Stimulated activated naive CD4-positive, alpha-beta T cell treated with Interleukin-2 at 50 U/mL for 16 hours (primary cell): ENCODE data around the gene PLA2G15.

Experiments
- DNase-seq: peaks from one replicate; lab custom pipeline; 2025; lab: John Stamatoyannopoulos, UW

The PLA2G15 gene

GRCh38 chr16:68253721-68254120 is 8.5 kb downstream of the PLA2G15 start:
- no peak for DNase-seq

GRCh38 chr16:68255712-68256111 is 10.5 kb downstream of the PLA2G15 start:
- no peak for DNase-seq

GRCh38 chr16:68257251-68257905 is 12.2 kb downstream of the PLA2G15 start:
- DNase-seq, result no peak

- no peak for DNase-seq
Observed at GRCh38 chr16:68257906-68258800, 13.0 kb downstream of the PLA2G15 start.

- no peak for DNase-seq
Observed at GRCh38 chr16:68259007-68259825, 14.0 kb downstream of the PLA2G15 start.

- no peak for DNase-seq
Observed at GRCh38 chr16:68263559-68264127, 18.5 kb downstream of the PLA2G15 start.

GRCh38 chr16:68264128-68265077 is 19.2 kb downstream of the PLA2G15 start, which contains the start of gene SLC7A6:
SLC7A6 (plus strand) TSS chr16:68264526; CDS start chr16:68274727, 10,201 bp downstream.
- DNase-seq, result peak; percentile 80

- peak; percentile 31 for DNase-seq
Observed at GRCh38 chr16:68265078-68265920, 20.1 kb downstream of the PLA2G15 start.

- no peak for DNase-seq
Observed at GRCh38 chr16:68267612-68268405, 22.6 kb downstream of the PLA2G15 start.

- no peak for DNase-seq
Observed at GRCh38 chr16:68269793-68270192, 24.6 kb downstream of the PLA2G15 start.

GRCh38 chr16:68270353-68270752 is 25.2 kb downstream of the PLA2G15 start:
- DNase-seq, result no peak

- peak; percentile 15 for DNase-seq
Observed at GRCh38 chr16:68272507-68273209, 27.5 kb downstream of the PLA2G15 start.

- DNase-seq, result no peak
Observed at GRCh38 chr16:68273459-68273858, 28.3 kb downstream of the PLA2G15 start.

- DNase-seq, result no peak
Observed at GRCh38 chr16:68273896-68274295, 28.7 kb downstream of the PLA2G15 start.

- no peak for DNase-seq
Observed at GRCh38 chr16:68274441-68274840, 29.3 kb downstream of the PLA2G15 start.

- peak; percentile 12 for DNase-seq
Observed at GRCh38 chr16:68275611-68276191, 30.5 kb downstream of the PLA2G15 start.

GRCh38 chr16:68276223-68276622 is 31.1 kb downstream of the PLA2G15 start:
- no peak for DNase-seq
